ENCODE results near the gene TLX1. TPM values are rescaled to one million over a fixed set of nuclear protein-coding genes. Genes with fewer than 3 reads are reported as not detected.

Gene TLX1
- total RNA-seq, 6 experiments from 2014 or later = not detected

GRCh38 chr10:101095550-101096213 lies 35.4 kb upstream of the TLX1 start:
- Mint-ChIP-seq H3K27ac (no peak overlapping the region), H3K4me1 (ENCODE audit: low read depth) (peaks cover 18% of the 10 kb centered on the region), H3K4me3 (no peak overlapping the region), H3K36me3 (ENCODE audit: low read depth) (no peaks in the 10 kb centered on the region), H3K9me3 (no peaks in the 10 kb centered on the region), H3K27me3 (ENCODE audit: insufficient read depth) (peaks cover 45% of the 10 kb centered on the region)
- DNase-seq = peak; percentile 50
- TF ChIP-seq CTCF (IDR thresholded peaks at IDR 0.05) = peak; percentile 87

- DNase-seq = no peak
These were observed 34.7 kb upstream of the TLX1 start for GRCh38 chr10:101096378-101096777.

GRCh38 chr10:101097881-101098280 lies 33.2 kb upstream of the TLX1 start:
- TF ChIP-seq CTCF (IDR thresholded peaks at IDR 0.05) = no peak
- Mint-ChIP-seq H3K27me3 (ENCODE audit: insufficient read depth) (peaks cover 55% of the 10 kb centered on the region), H3K4me1 (ENCODE audit: low read depth) (no peaks in the 10 kb centered on the region), H3K4me3 (no peak overlapping the region), H3K36me3 (ENCODE audit: low read depth) (no peaks in the 10 kb centered on the region), H3K9me3 (no peaks in the 10 kb centered on the region), H3K27ac (no peak overlapping the region)
- DNase-seq = no peak

More at GRCh38 chr10:101096378-101096777, 34.7 kb upstream of the TLX1 start:
- Mint-ChIP-seq H3K4me1 (ENCODE audit: low read depth) (peaks cover 11% of the 10 kb centered on the region), H3K9me3 (no peaks in the 10 kb centered on the region), H3K27me3 (ENCODE audit: insufficient read depth) (peaks cover 47% of the 10 kb centered on the region), H3K36me3 (ENCODE audit: low read depth) (no peaks in the 10 kb centered on the region), H3K4me3 (no peak overlapping the region), H3K27ac (no peak overlapping the region)
- TF ChIP-seq CTCF (IDR thresholded peaks at IDR 0.05) = no peak

- TF ChIP-seq CTCF (IDR thresholded peaks at IDR 0.05) = no peak
- peaks cover 50% of the 10 kb centered on the region for H3K27me3 Mint-ChIP-seq (ENCODE audit: insufficient read depth)
- no peaks in the 10 kb centered on the region for H3K36me3 Mint-ChIP-seq (ENCODE audit: low read depth)
- H3K9me3 Mint-ChIP-seq = no peaks in the 10 kb centered on the region
- H3K4me3 Mint-ChIP-seq = no peak overlapping the region
- no peak for DNase-seq
- H3K4me1 Mint-ChIP-seq (ENCODE audit: low read depth) = no peaks in the 10 kb centered on the region
- no peak overlapping the region for H3K27ac Mint-ChIP-seq
These were observed 31.2 kb upstream of the TLX1 start for GRCh38 chr10:101099901-101100300.

DNA sequence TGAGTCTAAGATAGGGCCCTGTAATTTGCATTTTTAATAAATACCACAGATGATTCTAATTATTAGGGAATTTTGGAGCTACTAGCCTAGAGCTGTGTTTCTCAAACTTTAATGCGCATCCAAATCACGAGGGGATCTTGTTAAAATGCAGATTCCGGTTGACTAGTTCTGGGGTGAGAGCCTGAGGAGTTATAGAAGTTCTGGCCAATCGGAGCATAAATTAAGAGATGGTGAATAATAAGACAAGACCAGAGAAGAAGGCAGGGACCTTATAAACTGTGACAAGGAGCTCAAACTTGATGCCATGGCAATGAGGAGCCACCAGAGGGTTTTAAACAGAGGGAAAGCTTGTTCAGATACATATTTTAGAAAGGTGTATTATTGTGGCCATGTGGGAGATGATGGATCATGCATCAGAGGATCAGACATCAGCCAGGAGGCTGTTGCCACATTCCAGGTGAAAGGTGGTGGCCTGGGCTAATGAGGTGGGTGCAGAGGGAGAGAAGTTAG lies 29.7 kb upstream of the TLX1 start:
- no peak for TF ChIP-seq CTCF (IDR thresholded peaks at IDR 0.05)
- Mint-ChIP-seq H3K27me3 (ENCODE audit: insufficient read depth) (peaks cover 48% of the 10 kb centered on the region), H3K4me3 (no peak overlapping the region), H3K9me3 (no peaks in the 10 kb centered on the region), H3K27ac (no peak overlapping the region), H3K36me3 (ENCODE audit: low read depth) (no peaks in the 10 kb centered on the region), H3K4me1 (ENCODE audit: low read depth) (no peaks in the 10 kb centered on the region)
- no peak for DNase-seq

Data from HFFc6 (cell line).